Endothelial cell of umbilical vein (primary cell): ENCODE data around the gene TESMIN. TPM values are rescaled to one million over a fixed set of nuclear protein-coding genes. Genes with fewer than 3 reads are reported as not detected.

Experiments used
- BruUV-seq: library from RNA; stranded (reverse); fragments of 400-500 nt; replicated peaks from 2 replicates; lab custom pipeline; 2021; lab: Mats Ljungman, UMichigan
- CTCF ChIA-PET: fragments of 300-600, 350-600 bp; sonication (Branson Sonifier 250); formaldehyde crosslinking; loops from one replicate; lab custom pipeline; 2021; ENCODE audit warnings: antibody characterized with exemption, inconsistent platforms; lab: Charles Lee
- POLR2A ChIA-PET: fragments of 300-600, 350-600 bp; sonication (Branson Sonifier 250); formaldehyde crosslinking; loops from one replicate; lab custom pipeline; 2021; ENCODE audit warnings: antibody characterized with exemption, inconsistent platforms; lab: Charles Lee
- DNase-seq: peaks from one replicate; pipeline ENCODE4 v3.0.0-alpha.2; 2011; ENCODE audit warnings: low read depth, low spot score
- FAIRE-seq: peaks from 2 replicates; lab custom pipeline; 2011; peaks lifted over from hg19 to GRCh38; lab: Jason Lieb, UNC
- H2AFZ ChIP-seq: 2 replicates; pipeline ENCODE4 v1.6.0; 2012; ENCODE audit warnings: low read depth, low read length, control low read depth, inconsistent platforms
- H3K27ac ChIP-seq: 2 replicates; pipeline ENCODE4 v1.5.1; 2011; ENCODE audit warnings: low read depth, mild to moderate bottlenecking, control low read depth, low read length, moderate library complexity; ENCODE audit not compliant: insufficient read depth
- H3K27me3 ChIP-seq, 2 experiments: 2 replicates each; pipeline versions ENCODE4 v1.6.0 to v1.6.1; 2011; ENCODE audit warnings: low read length in 2 of 2, mixed read lengths in 1 of 2; ENCODE audit not compliant: control insufficient read depth in 2 of 2, insufficient read depth in 2 of 2
- H3K36me3 ChIP-seq, 2 experiments: 2 replicates in 1 of 2; 3 replicates in 1 of 2; pipeline ENCODE4 v1.5.1; 2011; ENCODE audit warnings: low read length in 2 of 2, mild to moderate bottlenecking in 1 of 2, moderate library complexity in 1 of 2; ENCODE audit not compliant: control insufficient read depth in 2 of 2, insufficient read depth in 2 of 2; ENCODE audit errors: extremely low read depth in 1 of 2
- H3K4me1 ChIP-seq: 3 replicates; pipeline ENCODE4 v1.5.1; 2011; ENCODE audit warnings: mild to moderate bottlenecking, low read length; ENCODE audit not compliant: control insufficient read depth, insufficient read depth; ENCODE audit errors: extremely low read depth
- H3K4me2 ChIP-seq: 2 replicates; pipeline ENCODE4 v1.6.1; 2011; ENCODE audit warnings: low read length, control low read depth, mixed read lengths; ENCODE audit not compliant: insufficient read depth
- H3K4me3 ChIP-seq, 3 experiments: fragments of 200-600 bp in 1 of 3; sonication (generic), shearing (Covaris generic) in 1 of 3; replicated peaks in 1 of 3; 2 replicates each; pipeline ENCODE4 v1.5.1; 2011 to 2016; ENCODE audit warnings: control low read depth in 3 of 3, low read length in 3 of 3, mild to moderate bottlenecking in 2 of 3, inconsistent platforms in 1 of 3, low read depth in 1 of 3, moderate library complexity in 1 of 3; ENCODE audit not compliant: insufficient read depth in 1 of 3
- H3K79me2 ChIP-seq: 2 replicates; pipeline ENCODE4 v1.6.0; 2012; ENCODE audit warnings: low read length, inconsistent platforms; ENCODE audit not compliant: control insufficient read depth, insufficient read depth
- H3K9ac ChIP-seq: replicated peaks from 2 replicates; pipeline ENCODE3; 2011; ENCODE audit warnings: low read length, control low read depth; ENCODE audit not compliant: insufficient read depth; ENCODE audit errors: extremely low read depth
- H3K9me1 ChIP-seq: replicated peaks from 3 replicates; pipeline ENCODE4 v1.6.0; 2011; ENCODE audit warnings: mild to moderate bottlenecking, low read length; ENCODE audit not compliant: control insufficient read depth, insufficient read depth; ENCODE audit errors: extremely low read depth
- H3K9me3 ChIP-seq: replicated peaks from 2 replicates; pipeline ENCODE4 v1.5.1; 2012; ENCODE audit warnings: low read length, inconsistent platforms; ENCODE audit not compliant: control insufficient read depth, insufficient read depth
- H4K20me1 ChIP-seq: replicated peaks from 2 replicates; pipeline ENCODE3; 2011; ENCODE audit warnings: mild to moderate bottlenecking, low read length; ENCODE audit not compliant: control insufficient read depth, insufficient read depth; ENCODE audit errors: extremely low read depth
- CTCF ChIP-seq, 2 donors: IDR thresholded peaks; 1 replicate in 1 of 2; 2 replicates in 1 of 2; pipeline ENCODE4 v1.5.1; 2011; ENCODE audit warnings: low read length in 2 of 2, mild to moderate bottlenecking in 2 of 2, moderate library complexity in 2 of 2, control low read depth in 1 of 2, inconsistent platforms in 1 of 2, low read depth in 1 of 2; ENCODE audit not compliant: insufficient read depth in 1 of 2; ENCODE audit errors: extremely low read depth in 1 of 2
- EZH2 ChIP-seq: IDR thresholded peaks from 2 replicates; pipeline ENCODE4 v1.6.1; 2012; ENCODE audit warnings: borderline replicate concordance, low read depth, mild to moderate bottlenecking, moderate library complexity, low read length, inconsistent platforms; ENCODE audit not compliant: severe bottlenecking
- FOS ChIP-seq: IDR thresholded peaks from 2 replicates; pipeline ENCODE4 v1.6.1; 2011; ENCODE audit warnings: mild to moderate bottlenecking, low read length, moderate library complexity, borderline replicate concordance; ENCODE audit not compliant: insufficient read depth
- GATA2 ChIP-seq: IDR thresholded peaks from 2 replicates; pipeline ENCODE4 v1.7.0; 2011; ENCODE audit warnings: low read depth, mild to moderate bottlenecking, moderate library complexity, mixed read lengths, low read length; ENCODE audit not compliant: insufficient read length, insufficient read depth
- JUN ChIP-seq: IDR thresholded peaks from 2 replicates; pipeline ENCODE4 v1.6.1; 2011; ENCODE audit warnings: borderline replicate concordance, low read depth; ENCODE audit not compliant: insufficient read length, insufficient read depth
- MAX ChIP-seq: IDR thresholded peaks from 2 replicates; pipeline ENCODE4 v1.6.1; 2011; ENCODE audit not compliant: insufficient read depth, insufficient read length
- MYC ChIP-seq: IDR thresholded peaks from one replicate; pipeline ENCODE4 v1.6.1; 2011; ENCODE audit warnings: mild to moderate bottlenecking, low read depth, low read length
- POLR2A ChIP-seq: IDR thresholded peaks from 2 replicates; pipeline ENCODE4 v1.6.1; 2012; ENCODE audit warnings: low read depth, mild to moderate bottlenecking, control low read depth, low read length
- POLR2AphosphoS5 ChIP-seq: IDR thresholded peaks from 2 replicates; pipeline ENCODE4 v1.6.1; 2012; ENCODE audit warnings: low read depth, mild to moderate bottlenecking, control low read depth, low read length, moderate library complexity; ENCODE audit not compliant: insufficient read depth
- dilution Hi-C: fragments of 300-500 bp; cut with MboI; formaldehyde crosslinking; loops from one replicate; pipeline ENCODE4 v1.15.0; 2019; ENCODE audit warnings: low sequenced_read_pairs; ENCODE audit not compliant: extremely low pct_ligation_motif_present
- intact Hi-C: fragments of 100-400 bp; cut with micrococcal nuclease; formaldehyde crosslinking; loops from one replicate; pipeline ENCODE4 v1.10.0; 2022
- polyA plus RNA-seq, 4 experiments: library from polyadenylated mRNA; depleted of rRNA in 3 of 4; stranded (reverse) in 3 of 4; unstranded in 1 of 4; fragments of >200 nt; gene quantifications; 2 replicates each; pipeline versions ENCODE4 v1.2.1 to v1.2.3, GENCODE V29; 2011 to 2012; ENCODE audit warnings: missing spikeins in 1 of 4
- total RNA-seq: library from RNA; stranded (reverse); gene quantifications from 2 replicates; pipeline ENCODE4 v1.2.3, GENCODE V29; 2021

The TESMIN gene
- total and polyA plus RNA-seq, 2 donors (not counting 3 experiments of a cell fraction or from before 2014, with no cell fraction given): 1.7 to 6.1 TPM

GRCh38 chr11:68688881-68689280 lies 62.4 kb downstream of the TESMIN start:
- dilution Hi-C loops: no loop called here
- Histone ChIP-seq H3K4me1 (no peaks in the 10 kb centered on the region), H3K27me3 (peaks cover 3 to 15% of the 10 kb centered on the region in 2 experiments), H2AFZ (no peak overlapping the region), H4K20me1 (no peaks in the 10 kb centered on the region), H3K4me2 (no peak overlapping the region), H3K9me3 (no peaks in the 10 kb centered on the region), H3K27ac (no peak overlapping the region), H3K9ac (no peak overlapping the region), H3K36me3 (no peaks in the 10 kb centered on the region), H3K79me2 (no peaks in the 10 kb centered on the region), H3K4me3 (no peak overlapping the region), H3K9me1 (no peaks in the 10 kb centered on the region)
- no peak for DNase-seq
- FAIRE-seq: no peak
- TF ChIP-seq FOS (no peak), EZH2 (no peak), JUN (no peak), MAX (no peak), MYC (no peak), CTCF (IDR thresholded peaks at IDR 0.05; ENCODE audit: extremely low read depth in 1 of 2, insufficient read depth in 1 of 2, low read depth in 1 of 2, low read length in 2 of 2) (no peak), POLR2AphosphoS5 (no peak), POLR2A (no peak), GATA2 (no peak)
- intact Hi-C loops: loop anchor here (5.0 kb wide), 1 partner anchor 37 kb away; no protein-coding TSS in a partner anchor
- ChIA-PET POLR2A (no interaction called here), CTCF (interaction anchor here (1.5 kb wide), 1 partner anchor 16 kb away, joined by 4 read pairs; no protein-coding TSS in a partner anchor)
- BruUV-seq: no TSS peak
